ENCODE results near the gene CCDC88B.

Gene CCDC88B

GRCh38 chr11:64376071-64376470 is 36.1 kb downstream of the CCDC88B start:
- H3K4me1 ChIP-seq (ENCODE audit: control insufficient read depth, insufficient read depth, low read length) = no peaks in the 10 kb centered on the region
- no peak overlapping the region for H3K4me3 ChIP-seq (ENCODE audit: low read depth, low read length)
- no peaks in the 10 kb centered on the region for H3K9me3 ChIP-seq (ENCODE audit: control insufficient read depth, insufficient read depth, low read depth, low read length)
- ChIA-PET CTCF (interaction anchor here (0.7 to 2.0 kb wide), 3 partner anchors 21 to 269 kb away, joined by 3 to 10 read pairs (median 4); no protein-coding TSS in a partner anchor), POLR2A (interaction anchor here (0.5 to 1.2 kb wide), 5 partner anchors 13 to 191 kb away, joined by 3 to 5 read pairs (median 3); partner anchors contain the start of gene STIP1)
- no peaks in the 10 kb centered on the region for H3K36me3 ChIP-seq (ENCODE audit: control insufficient read depth in 2 of 2, insufficient read depth in 1 of 2, low read length in 2 of 2)
- no peak for TF ChIP-seq EGR2 (tag by site-specific recombination; IDR thresholded peaks at IDR 0.05; ENCODE audit: low read depth)
- no peak for TF ChIP-seq GLIS2 (tag by site-specific recombination; IDR thresholded peaks at IDR 0.05)
- no peak for TF ChIP-seq TRIM28 (IDR thresholded peaks at IDR 0.05; ENCODE audit: borderline replicate concordance, low read length)
- TF ChIP-seq, protein P1, sequence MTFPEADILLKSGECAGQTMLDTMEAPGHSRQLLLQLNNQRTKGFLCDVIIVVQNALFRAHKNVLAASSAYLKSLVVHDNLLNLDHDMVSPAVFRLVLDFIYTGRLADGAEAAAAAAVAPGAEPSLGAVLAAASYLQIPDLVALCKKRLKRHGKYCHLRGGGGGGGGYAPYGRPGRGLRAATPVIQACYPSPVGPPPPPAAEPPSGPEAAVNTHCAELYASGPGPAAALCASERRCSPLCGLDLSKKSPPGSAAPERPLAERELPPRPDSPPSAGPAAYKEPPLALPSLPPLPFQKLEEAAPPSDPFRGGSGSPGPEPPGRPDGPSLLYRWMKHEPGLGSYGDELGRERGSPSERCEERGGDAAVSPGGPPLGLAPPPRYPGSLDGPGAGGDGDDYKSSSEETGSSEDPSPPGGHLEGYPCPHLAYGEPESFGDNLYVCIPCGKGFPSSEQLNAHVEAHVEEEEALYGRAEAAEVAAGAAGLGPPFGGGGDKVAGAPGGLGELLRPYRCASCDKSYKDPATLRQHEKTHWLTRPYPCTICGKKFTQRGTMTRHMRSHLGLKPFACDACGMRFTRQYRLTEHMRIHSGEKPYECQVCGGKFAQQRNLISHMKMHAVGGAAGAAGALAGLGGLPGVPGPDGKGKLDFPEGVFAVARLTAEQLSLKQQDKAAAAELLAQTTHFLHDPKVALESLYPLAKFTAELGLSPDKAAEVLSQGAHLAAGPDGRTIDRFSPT (tag by site-specific recombination; IDR thresholded peaks at IDR 0.05) = no peak
- no peak for TF ChIP-seq ZNF155 (tag by site-specific recombination; IDR thresholded peaks at IDR 0.05)
- TF ChIP-seq SCRT1 (tag by site-specific recombination; IDR thresholded peaks at IDR 0.05; ENCODE audit: borderline replicate concordance) = no peak
- no peak for TF ChIP-seq ZNF391 (tag by site-specific recombination; IDR thresholded peaks at IDR 0.05; ENCODE audit: borderline replicate concordance, low read depth)
- TF ChIP-seq ZNF335 (tag by site-specific recombination; conservative IDR thresholded peaks at IDR 0.05) = no peak
- TF ChIP-seq ZNF501 (tag by site-specific recombination; IDR thresholded peaks at IDR 0.05) = no peak
- no peak for TF ChIP-seq BCL6B (tag by site-specific recombination; IDR thresholded peaks at IDR 0.05)
- no peak for TF ChIP-seq PRDM1 (tag by site-specific recombination; IDR thresholded peaks at IDR 0.05)
- TF ChIP-seq ZNF830 (tag by site-specific recombination; IDR thresholded peaks at IDR 0.05; ENCODE audit: low read depth) = no peak
- no peak for TF ChIP-seq ZNF692 (tag by site-specific recombination; IDR thresholded peaks at IDR 0.05)
- no peak for TF ChIP-seq ZNF223 (tag by site-specific recombination; IDR thresholded peaks at IDR 0.05)
- no peak for TF ChIP-seq ZNF423 (tag by site-specific recombination; IDR thresholded peaks at IDR 0.05)
- no peak for TF ChIP-seq ZNF707 (tag by site-specific recombination; IDR thresholded peaks at IDR 0.05)
- no peak for TF ChIP-seq ZNF302 (tag by site-specific recombination; IDR thresholded peaks at IDR 0.05; ENCODE audit: low read depth)
- no peak for TF ChIP-seq ZNF777 (tag by site-specific recombination; IDR thresholded peaks at IDR 0.05; ENCODE audit: borderline replicate concordance)
- no peak for TF ChIP-seq OSR2 (tag by site-specific recombination; IDR thresholded peaks at IDR 0.05)
- H3K27ac ChIP-seq (ENCODE audit: extremely low read depth, low read depth, low read length) = no peak overlapping the region

DNA sequence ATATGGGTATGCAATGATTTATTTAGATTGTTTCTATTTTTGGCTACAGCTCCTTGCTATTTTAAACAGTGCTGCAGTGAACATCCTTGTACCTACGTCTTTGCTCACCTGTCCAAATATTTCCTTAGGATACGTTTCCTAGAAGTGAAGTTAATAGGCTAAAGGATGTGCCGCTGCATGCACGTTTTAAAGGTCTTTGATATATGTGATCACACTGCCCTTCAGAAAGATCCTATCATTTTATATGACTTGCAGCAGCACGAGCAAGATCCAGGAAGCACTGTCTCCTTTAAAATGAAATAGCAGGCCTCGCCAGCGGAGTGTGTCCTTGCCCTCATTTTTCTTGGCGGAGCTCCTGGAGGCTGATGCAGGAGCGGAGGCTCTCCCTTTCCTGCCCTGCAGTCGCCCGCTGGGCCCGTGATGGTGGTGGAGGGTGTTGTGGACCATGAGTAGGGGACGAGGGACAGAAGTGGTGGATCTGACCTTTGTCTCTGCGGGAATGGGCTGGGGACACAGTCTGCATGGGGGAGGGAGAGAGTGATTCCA is 38.4 kb downstream of the CCDC88B start:
- ChIA-PET CTCF (interaction anchor here (0.6 to 1.2 kb wide), 2 partner anchors 23 to 29 kb away, joined by 4 to 5 read pairs; no protein-coding TSS in a partner anchor), POLR2A (no interaction called here)
- Histone ChIP-seq H3K36me3 (ENCODE audit: control insufficient read depth in 2 of 2, insufficient read depth in 1 of 2, low read length in 2 of 2) (no peaks in the 10 kb centered on the region), H3K4me1 (ENCODE audit: control insufficient read depth, insufficient read depth, low read length) (no peaks in the 10 kb centered on the region), H3K9me3 (ENCODE audit: control insufficient read depth, insufficient read depth, low read depth, low read length) (no peaks in the 10 kb centered on the region), H3K27ac (ENCODE audit: extremely low read depth, low read depth, low read length) (no peak overlapping the region), H3K4me3 (ENCODE audit: low read depth, low read length) (no peak overlapping the region)
- TF ChIP-seq ZNF449 (tag by site-specific recombination; IDR thresholded peaks at IDR 0.05) (no peak), ZNF274 (IDR thresholded peaks at IDR 0.05; ENCODE audit: low read length) (no peak), ZNF274 (tag by site-specific recombination; IDR thresholded peaks at IDR 0.05; ENCODE audit: borderline replicate concordance) (no peak), ZNF148 (tag by site-specific recombination; IDR thresholded peaks at IDR 0.05; ENCODE audit: borderline replicate concordance) (no peak), ZBTB49 (tag by site-specific recombination; IDR thresholded peaks at IDR 0.05; ENCODE audit: low read depth) (no peak)
